Activated T-cell treated with anti-CD3 and anti-CD28 coated beads, Interleukin-2, amount 50 U/mL, for 24 hours (primary cell): ENCODE results near the gene C11orf16.
"Not testable (repeated sequence)": the region's sequence is repeated elsewhere in the genome, so short reads cannot be mapped to it uniquely, and the experiment has no call there.

Experiments used
- DNase-seq: peaks from one replicate; pipeline ENCODE4 v3.0.0-alpha.2; 2020
- H3K27ac Mint-ChIP-seq: 2 replicates; pipeline ENCODE4 v1.8.0; 2020; ENCODE audit warnings: mild to moderate bottlenecking, mixed read lengths
- H3K27me3 Mint-ChIP-seq: 2 replicates; pipeline ENCODE4 v1.8.0; 2020; ENCODE audit warnings: mixed read lengths
- H3K36me3 Mint-ChIP-seq: 2 replicates; pipeline ENCODE4 v1.8.0; 2020; ENCODE audit warnings: low read depth, mixed read lengths
- H3K4me1 Mint-ChIP-seq: 2 replicates; pipeline ENCODE4 v1.8.0; 2020; ENCODE audit warnings: low read depth, mixed read lengths
- H3K4me3 Mint-ChIP-seq: 2 replicates; pipeline ENCODE4 v1.8.0; 2020; ENCODE audit warnings: mild to moderate bottlenecking, moderate library complexity, mixed read lengths
- H3K9me3 Mint-ChIP-seq: 2 replicates; pipeline ENCODE4 v1.8.0; 2020; ENCODE audit warnings: mixed read lengths

The C11orf16 gene

GRCh38 chr11:8948886-8949285 lies 16.1 kb upstream of the C11orf16 start:
- H3K36me3 Mint-ChIP-seq: peaks cover 70% of the 10 kb centered on the region
- no peak overlapping the region for H3K27ac Mint-ChIP-seq
- no peaks in the 10 kb centered on the region for H3K9me3 Mint-ChIP-seq
- peaks cover 2% of the 10 kb centered on the region for H3K4me1 Mint-ChIP-seq
- H3K4me3 Mint-ChIP-seq: no peak overlapping the region
- no peaks in the 10 kb centered on the region for H3K27me3 Mint-ChIP-seq
- DNase-seq: no peak

- H3K9me3 Mint-ChIP-seq: no peaks in the 10 kb centered on the region
- DNase-seq: no peak
- H3K36me3 Mint-ChIP-seq: peaks cover 55% of the 10 kb centered on the region
- peaks cover 2% of the 10 kb centered on the region for H3K4me1 Mint-ChIP-seq
- no peak overlapping the region for H3K27ac Mint-ChIP-seq
- H3K27me3 Mint-ChIP-seq: no peaks in the 10 kb centered on the region
- H3K4me3 Mint-ChIP-seq: no peak overlapping the region
Measured at GRCh38 chr11:8947230-8947943, 14.6 kb upstream of the C11orf16 start.

GRCh38 chr11:8942518-8943066 lies 9.8 kb upstream of the C11orf16 start, which contains the start of gene ASCL3:
ASCL3 (minus strand) TSS chr11:8943016; CDS start chr11:8938161, 4,855 bp downstream.
- Mint-ChIP-seq H3K4me1 (peaks cover 3% of the 10 kb centered on the region), H3K27ac (no peak within 1 kb of the TSS), H3K9me3 (no peaks in the 10 kb centered on the region), H3K36me3 (peaks cover 12% of the 10 kb centered on the region), H3K27me3 (peaks cover 4% of the 10 kb centered on the region), H3K4me3 (no peak within 1 kb of the TSS)
- no peak for DNase-seq

- Mint-ChIP-seq H3K4me3 (no peak overlapping the region), H3K27ac (no peak overlapping the region), H3K9me3 (no peaks in the 10 kb centered on the region), H3K36me3 (peaks cover 4% of the 10 kb centered on the region), H3K27me3 (peaks cover 4% of the 10 kb centered on the region), H3K4me1 (peaks cover 10% of the 10 kb centered on the region)
- no peak for DNase-seq
Measured at GRCh38 chr11:8941341-8942103, 8.8 kb upstream of the C11orf16 start.

GRCh38 chr11:8937659-8938058 lies 4.9 kb upstream of the C11orf16 start:
- peaks cover 4% of the 10 kb centered on the region for H3K27me3 Mint-ChIP-seq
- peaks cover 17% of the 10 kb centered on the region for H3K4me1 Mint-ChIP-seq
- no peak overlapping the region for H3K27ac Mint-ChIP-seq
- no peaks in the 10 kb centered on the region for H3K36me3 Mint-ChIP-seq
- no peaks in the 10 kb centered on the region for H3K9me3 Mint-ChIP-seq
- no peak overlapping the region for H3K4me3 Mint-ChIP-seq
- no peak for DNase-seq

GRCh38 chr11:8937159-8937558 lies 4.4 kb upstream of the C11orf16 start:
- Mint-ChIP-seq H3K4me3 (no peak overlapping the region), H3K27me3 (peaks cover 4% of the 10 kb centered on the region), H3K27ac (peak overlapping the region; percentile 23), H3K36me3 (no peaks in the 10 kb centered on the region), H3K4me1 (peaks cover 17% of the 10 kb centered on the region), H3K9me3 (no peaks in the 10 kb centered on the region)
- no peak for DNase-seq

GRCh38 chr11:8935789-8936188 lies 3.0 kb upstream of the C11orf16 start:
- not testable (repeated sequence) for H3K36me3 Mint-ChIP-seq, H3K4me3 Mint-ChIP-seq, H3K27ac Mint-ChIP-seq, DNase-seq, H3K9me3 Mint-ChIP-seq, H3K27me3 Mint-ChIP-seq
- H3K4me1 Mint-ChIP-seq: peaks cover 17% of the 10 kb centered on the region

- peaks cover 4% of the 10 kb centered on the region for H3K27me3 Mint-ChIP-seq
- peaks cover 17% of the 10 kb centered on the region for H3K4me1 Mint-ChIP-seq
- no peaks in the 10 kb centered on the region for H3K36me3 Mint-ChIP-seq
- no peak for DNase-seq
- no peak overlapping the region for H3K4me3 Mint-ChIP-seq
- no peaks in the 10 kb centered on the region for H3K9me3 Mint-ChIP-seq
- H3K27ac Mint-ChIP-seq: no peak overlapping the region
Measured at GRCh38 chr11:8934742-8935488, 2.2 kb upstream of the C11orf16 start.

GRCh38 chr11:8933931-8934330 lies 1.2 kb upstream of the C11orf16 start:
- Mint-ChIP-seq H3K27me3 (peaks cover 4% of the 10 kb centered on the region), H3K36me3 (no peaks in the 10 kb centered on the region), H3K4me1 (peaks cover 17% of the 10 kb centered on the region), H3K27ac (no peak overlapping the region), H3K9me3 (no peaks in the 10 kb centered on the region), H3K4me3 (no peak overlapping the region)
- no peak for DNase-seq

- Mint-ChIP-seq H3K4me1 (peaks cover 7% of the 10 kb centered on the region), H3K9me3 (no peaks in the 10 kb centered on the region), H3K27me3 (no peaks in the 10 kb centered on the region), H3K36me3 (peaks cover 3% of the 10 kb centered on the region), H3K4me3 (no peak overlapping the region), H3K27ac (no peak overlapping the region)
- DNase-seq: no peak
Measured at GRCh38 chr11:8930456-8931175, 2.1 kb downstream of the C11orf16 start.

GRCh38 chr11:8928981-8929615 lies 3.6 kb downstream of the C11orf16 start:
- H3K27ac Mint-ChIP-seq: no peak overlapping the region
- no peaks in the 10 kb centered on the region for H3K9me3 Mint-ChIP-seq
- DNase-seq: no peak
- H3K4me1 Mint-ChIP-seq: no peaks in the 10 kb centered on the region
- no peak overlapping the region for H3K4me3 Mint-ChIP-seq
- peaks cover 9% of the 10 kb centered on the region for H3K36me3 Mint-ChIP-seq
- no peaks in the 10 kb centered on the region for H3K27me3 Mint-ChIP-seq

- no peak for DNase-seq
- Mint-ChIP-seq H3K27me3 (no peaks in the 10 kb centered on the region), H3K4me3 (no peak overlapping the region), H3K4me1 (no peaks in the 10 kb centered on the region), H3K36me3 (peaks cover 12% of the 10 kb centered on the region), H3K9me3 (no peaks in the 10 kb centered on the region), H3K27ac (no peak overlapping the region)
Measured at GRCh38 chr11:8928205-8928604, 4.5 kb downstream of the C11orf16 start.

- Mint-ChIP-seq H3K27me3 (no peaks in the 10 kb centered on the region), H3K4me3 (no peak overlapping the region)
Measured at GRCh38 chr11:8927233-8927632, 5.5 kb downstream of the C11orf16 start.

GRCh38 chr11:8926236-8926635 lies 6.5 kb downstream of the C11orf16 start:
- H3K36me3 Mint-ChIP-seq: peaks cover 31% of the 10 kb centered on the region
- no peak overlapping the region for H3K4me3 Mint-ChIP-seq
- H3K27ac Mint-ChIP-seq: no peak overlapping the region
- H3K9me3 Mint-ChIP-seq: no peaks in the 10 kb centered on the region
- H3K4me1 Mint-ChIP-seq: no peaks in the 10 kb centered on the region
- H3K27me3 Mint-ChIP-seq: no peaks in the 10 kb centered on the region
- no peak for DNase-seq

More at GRCh38 chr11:8927233-8927632, 5.5 kb downstream of the C11orf16 start:
- no peaks in the 10 kb centered on the region for H3K4me1 Mint-ChIP-seq
- no peak overlapping the region for H3K27ac Mint-ChIP-seq
- H3K9me3 Mint-ChIP-seq: no peaks in the 10 kb centered on the region
- peaks cover 21% of the 10 kb centered on the region for H3K36me3 Mint-ChIP-seq
- no peak for DNase-seq
